Stimulated activated CD8-positive, alpha-beta memory T cell treated with anti-CD3 and anti-CD28 coated beads, Interleukin-4, amount 100 ng/mL, for 4 hours (primary cell): ENCODE data around the gene TICAM2.

Source experiments
- DNase-seq, 2 donors: peaks; one replicate each; pipeline ENCODE4 v3.0.0-alpha.2; 2020; ENCODE audit warnings: low read depth in 2 of 2, low spot score in 1 of 2

The TICAM2 gene

GRCh38 chr5:115611873-115612272 lies 9.6 kb upstream of the TICAM2 start:
- DNase-seq = no peak

- no peak for DNase-seq
Observed at GRCh38 chr5:115607935-115608334, 5.7 kb upstream of the TICAM2 start.

GRCh38 chr5:115605436-115605835 lies 3.2 kb upstream of the TICAM2 start:
- no peak for DNase-seq

- DNase-seq = no peak
Observed at GRCh38 chr5:115602591-115603125, 379 bp upstream of the TICAM2 start.

GRCh38 chr5:115600766-115601165 lies 1.5 kb downstream of the TICAM2 start:
- no peak for DNase-seq

- DNase-seq = no peak
Observed at GRCh38 chr5:115599924-115600323, 2.4 kb downstream of the TICAM2 start.

- DNase-seq = no peak
Observed at GRCh38 chr5:115599502-115599901, 2.8 kb downstream of the TICAM2 start.

GRCh38 chr5:115594128-115595047 lies 7.9 kb downstream of the TICAM2 start:
- no peak for DNase-seq

GRCh38 chr5:115589043-115589442 lies 13.2 kb downstream of the TICAM2 start:
- no peak for DNase-seq

GRCh38 chr5:115588640-115589039 lies 13.6 kb downstream of the TICAM2 start:
- no peak for DNase-seq

- no peak for DNase-seq
Observed at GRCh38 chr5:115586525-115587146, 15.6 kb downstream of the TICAM2 start.

- no peak for DNase-seq
Observed at GRCh38 chr5:115585265-115585664, 17.0 kb downstream of the TICAM2 start.

- no peak for DNase-seq
Observed at GRCh38 chr5:115584501-115584900, 17.8 kb downstream of the TICAM2 start.

GRCh38 chr5:115583474-115583873 lies 18.8 kb downstream of the TICAM2 start:
- DNase-seq = no peak

GRCh38 chr5:115580941-115581340 lies 21.3 kb downstream of the TICAM2 start:
- DNase-seq = no peak

GRCh38 chr5:115579747-115580173 lies 22.5 kb downstream of the TICAM2 start:
- DNase-seq = no peak

- DNase-seq = no peak
Observed at GRCh38 chr5:115579216-115579615, 23.1 kb downstream of the TICAM2 start.

GRCh38 chr5:115578657-115579056 lies 23.6 kb downstream of the TICAM2 start:
- no peak for DNase-seq

GRCh38 chr5:115577741-115578140 lies 24.5 kb downstream of the TICAM2 start:
- DNase-seq = no peak

- no peak for DNase-seq
Observed at GRCh38 chr5:115577329-115577728, 24.9 kb downstream of the TICAM2 start.

- DNase-seq = no peak
Observed at GRCh38 chr5:115575167-115576070, 26.9 kb downstream of the TICAM2 start.
